Measurements from ENCODE around the gene TRIM72.

TRIM72 gene

GRCh38 chr16:31223044-31223443, 9.1 kb downstream of the TRIM72 start:
- in situ Hi-C loops (cut with HindIII; ENCODE audit: low pct_ligation_motif_present, low sequenced_read_pairs) = no loop called here
- no peak for DNase-seq
- no peaks in the 10 kb centered on the region for H3K36me3 ChIP-seq (replicated peaks)
- no peak for TF ChIP-seq CTCF (IDR thresholded peaks at IDR 0.05; ENCODE audit: low read depth, low read length, missing control alignments)
- no peak overlapping the region for H3K27ac ChIP-seq
- H3K4me3 ChIP-seq (ENCODE audit: low read depth, low read length) = no peak overlapping the region
- no peaks in the 10 kb centered on the region for H3K27me3 ChIP-seq (replicated peaks)

GRCh38 chr16:31224092-31224955, 10.4 kb downstream of the TRIM72 start:
- no peak overlapping the region for H3K4me3 ChIP-seq (ENCODE audit: low read depth, low read length)
- H3K36me3 ChIP-seq (replicated peaks) = no peaks in the 10 kb centered on the region
- DNase-seq = no peak
- H3K27me3 ChIP-seq (replicated peaks) = no peaks in the 10 kb centered on the region
- TF ChIP-seq CTCF (IDR thresholded peaks at IDR 0.05; ENCODE audit: low read depth, low read length, missing control alignments) = no peak
- H3K27ac ChIP-seq = no peak overlapping the region
- in situ Hi-C loops (cut with HindIII; ENCODE audit: low pct_ligation_motif_present, low sequenced_read_pairs) = no loop called here

GRCh38 chr16:31225193-31225592, 11.3 kb downstream of the TRIM72 start:
- no peak for TF ChIP-seq CTCF (IDR thresholded peaks at IDR 0.05; ENCODE audit: low read depth, low read length, missing control alignments)
- in situ Hi-C loops (cut with HindIII; ENCODE audit: low pct_ligation_motif_present, low sequenced_read_pairs) = no loop called here
- H3K4me3 ChIP-seq (ENCODE audit: low read depth, low read length) = no peak overlapping the region
- DNase-seq = no peak
- H3K27ac ChIP-seq = no peak overlapping the region
- no peaks in the 10 kb centered on the region for H3K27me3 ChIP-seq (replicated peaks)
- no peaks in the 10 kb centered on the region for H3K36me3 ChIP-seq (replicated peaks)

GRCh38 chr16:31228206-31228605, 14.3 kb downstream of the TRIM72 start:
- in situ Hi-C loops (cut with HindIII; ENCODE audit: low pct_ligation_motif_present, low sequenced_read_pairs) = no loop called here
- DNase-seq = no peak
- no peaks in the 10 kb centered on the region for H3K27me3 ChIP-seq (replicated peaks)
- no peaks in the 10 kb centered on the region for H3K36me3 ChIP-seq (replicated peaks)
- no peak overlapping the region for H3K27ac ChIP-seq
- no peak for TF ChIP-seq CTCF (IDR thresholded peaks at IDR 0.05; ENCODE audit: low read depth, low read length, missing control alignments)
- H3K4me3 ChIP-seq (ENCODE audit: low read depth, low read length) = no peak overlapping the region

- H3K27me3 ChIP-seq (replicated peaks) = no peaks in the 10 kb centered on the region
- in situ Hi-C loops (cut with HindIII; ENCODE audit: low pct_ligation_motif_present, low sequenced_read_pairs) = no loop called here
- no peak overlapping the region for H3K27ac ChIP-seq
- DNase-seq = no peak
- no peaks in the 10 kb centered on the region for H3K36me3 ChIP-seq (replicated peaks)
- H3K4me3 ChIP-seq (ENCODE audit: low read depth, low read length) = no peak overlapping the region
- no peak for TF ChIP-seq CTCF (IDR thresholded peaks at IDR 0.05; ENCODE audit: low read depth, low read length, missing control alignments)
Observed at GRCh38 chr16:31229501-31229900, 15.6 kb downstream of the TRIM72 start.

GRCh38 chr16:31238041-31238440, 24.1 kb downstream of the TRIM72 start:
- no peak for DNase-seq
- TF ChIP-seq CTCF (IDR thresholded peaks at IDR 0.05; ENCODE audit: low read depth, low read length, missing control alignments) = no peak
- Histone ChIP-seq H3K27ac (no peak overlapping the region), H3K36me3 (replicated peaks) (no peaks in the 10 kb centered on the region), H3K4me3 (ENCODE audit: low read depth, low read length) (no peak overlapping the region), H3K27me3 (replicated peaks) (no peaks in the 10 kb centered on the region)
- in situ Hi-C loops (cut with HindIII; ENCODE audit: low pct_ligation_motif_present, low sequenced_read_pairs) = no loop called here

Data from brain microvascular endothelial cell (primary cell).